CD4-positive, alpha-beta T cell treated with Interleukin-15 for 1 hour (primary cell): ENCODE data around the gene LAMB3.

Source experiments
- DNase-seq: peaks from one replicate; pipeline ENCODE4 v3.0.0-alpha.2; 2020

The LAMB3 gene

DNA sequence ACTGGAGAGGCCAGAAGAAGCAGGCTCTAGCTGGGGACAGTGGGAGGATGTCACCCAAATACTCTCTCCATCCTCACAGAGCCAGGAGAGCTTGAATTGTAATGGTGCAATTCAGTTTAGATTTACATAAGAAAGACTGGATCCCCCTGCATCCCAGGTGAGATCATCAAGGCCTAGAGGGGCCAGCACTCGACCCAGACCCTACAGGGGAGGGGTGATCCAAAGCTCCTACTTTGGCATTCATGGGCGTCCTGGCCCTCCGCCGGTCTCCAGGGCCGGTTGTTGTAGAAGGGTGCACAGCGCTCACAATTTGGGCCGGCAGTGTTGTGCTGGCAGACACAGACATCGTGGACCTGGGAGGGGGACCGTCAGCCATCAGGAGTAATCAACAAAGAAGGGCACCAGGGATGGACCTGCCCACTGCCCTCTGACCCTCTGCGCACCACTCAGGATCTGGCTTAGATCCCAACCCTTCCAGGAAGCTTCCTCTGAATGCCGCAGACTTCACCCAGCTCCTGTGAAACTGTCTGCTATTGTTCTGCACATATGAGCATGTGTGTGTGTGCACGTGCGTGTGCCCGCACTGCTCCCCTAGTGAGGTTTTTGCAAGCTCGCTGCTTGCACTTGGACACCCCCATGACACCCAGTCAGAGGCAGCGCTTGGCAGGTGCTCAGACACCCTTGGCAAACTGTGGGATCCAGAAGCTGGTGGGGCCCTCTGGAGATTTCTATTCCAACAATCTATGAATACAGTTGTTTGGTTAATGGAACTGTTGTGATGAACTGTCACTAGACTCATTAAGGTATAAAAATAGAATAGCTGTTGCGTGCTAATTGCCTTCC, 21.6 kb downstream of the LAMB3 start:
- DNase-seq, result no peak

GRCh38 chr1:209629621-209630382, 22.4 kb downstream of the LAMB3 start:
- DNase-seq, result no peak

GRCh38 chr1:209628618-209629299, 23.5 kb downstream of the LAMB3 start:
- DNase-seq, result no peak

DNA sequence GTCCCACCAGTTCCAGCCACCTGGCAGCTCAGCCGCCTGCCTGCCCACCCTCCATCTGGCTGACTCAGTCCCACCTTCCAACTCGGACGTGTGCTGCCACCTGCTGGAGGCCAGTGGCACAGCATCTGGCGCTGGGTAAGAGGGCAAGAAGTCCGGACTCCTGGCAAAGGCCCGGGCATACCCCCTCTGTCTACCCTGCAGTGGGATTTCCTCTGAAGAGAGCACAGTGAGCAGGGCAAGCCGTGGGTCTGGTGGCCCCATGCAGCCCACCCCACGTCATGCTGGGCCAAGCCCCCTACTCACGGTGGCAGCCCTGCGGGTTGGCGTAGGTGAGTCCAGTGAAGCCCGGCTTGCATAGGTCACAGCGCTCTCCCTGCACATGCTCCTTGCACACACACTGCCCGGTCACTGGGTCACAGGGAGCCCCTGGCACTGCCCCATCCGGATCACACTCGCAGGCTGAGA, 24.5 kb downstream of the LAMB3 start:
- peak; percentile 63 for DNase-seq

DNA sequence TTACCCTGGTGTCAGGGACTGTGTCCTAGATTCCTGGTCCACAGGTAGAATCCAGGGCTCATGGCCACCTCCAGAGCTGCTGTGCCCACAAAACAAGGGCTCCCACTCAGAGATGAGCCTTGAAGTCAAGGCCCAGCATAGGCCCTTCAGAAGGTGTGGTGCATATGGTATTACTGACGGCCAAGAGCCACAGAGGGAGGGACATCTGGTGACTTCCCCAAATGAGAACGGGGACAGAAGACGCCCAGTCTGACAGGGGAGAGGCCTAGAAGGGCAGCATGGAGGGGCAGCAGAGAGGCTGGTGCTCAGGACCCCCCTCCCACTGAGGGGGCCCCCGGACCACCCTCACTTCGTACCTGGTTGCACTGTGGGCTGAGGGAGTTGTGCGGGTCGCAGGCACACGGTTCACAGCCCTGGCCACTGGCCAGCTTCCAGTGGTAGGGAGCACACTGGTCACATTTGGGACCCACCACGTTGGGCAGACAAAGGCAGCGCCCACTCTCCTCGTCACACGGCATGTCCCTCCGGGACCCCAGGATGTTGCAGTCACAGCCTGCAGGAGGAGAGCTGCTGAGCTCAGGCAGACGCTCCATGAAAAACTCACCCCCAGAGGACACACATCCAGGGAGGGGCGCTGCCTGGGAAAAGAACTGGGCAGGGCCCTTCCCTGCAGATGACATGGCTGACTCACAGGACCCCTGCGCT, 25.0 kb downstream of the LAMB3 start:
- DNase-seq, result peak; percentile 47

GRCh38 chr1:209626346-209627026, 25.7 kb downstream of the LAMB3 start:
- no peak for DNase-seq

DNA sequence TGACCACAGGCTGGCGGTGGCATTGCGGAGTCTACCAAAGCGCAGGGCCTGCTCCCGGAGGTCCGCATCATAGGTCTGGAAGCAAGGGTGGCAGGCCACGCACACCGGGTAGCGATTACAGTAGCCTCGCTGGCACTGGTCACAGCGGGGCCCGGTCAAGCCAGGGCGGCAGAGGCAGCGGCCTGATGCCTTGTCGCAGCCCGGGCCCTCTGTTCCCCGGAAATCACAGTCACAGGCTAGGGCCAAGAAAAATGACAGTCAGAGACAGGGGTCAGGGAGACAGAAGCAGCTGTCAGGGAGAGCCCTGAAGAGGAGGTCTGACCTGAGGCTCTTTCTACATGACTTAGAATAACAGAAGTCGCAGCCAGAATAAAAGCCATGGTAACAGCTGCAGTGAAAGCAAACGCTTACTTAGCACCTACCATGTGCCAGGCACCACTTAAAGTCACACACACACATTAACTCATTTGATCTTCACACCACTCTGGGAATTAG, 26.4 kb downstream of the LAMB3 start:
- no peak for DNase-seq

DNA sequence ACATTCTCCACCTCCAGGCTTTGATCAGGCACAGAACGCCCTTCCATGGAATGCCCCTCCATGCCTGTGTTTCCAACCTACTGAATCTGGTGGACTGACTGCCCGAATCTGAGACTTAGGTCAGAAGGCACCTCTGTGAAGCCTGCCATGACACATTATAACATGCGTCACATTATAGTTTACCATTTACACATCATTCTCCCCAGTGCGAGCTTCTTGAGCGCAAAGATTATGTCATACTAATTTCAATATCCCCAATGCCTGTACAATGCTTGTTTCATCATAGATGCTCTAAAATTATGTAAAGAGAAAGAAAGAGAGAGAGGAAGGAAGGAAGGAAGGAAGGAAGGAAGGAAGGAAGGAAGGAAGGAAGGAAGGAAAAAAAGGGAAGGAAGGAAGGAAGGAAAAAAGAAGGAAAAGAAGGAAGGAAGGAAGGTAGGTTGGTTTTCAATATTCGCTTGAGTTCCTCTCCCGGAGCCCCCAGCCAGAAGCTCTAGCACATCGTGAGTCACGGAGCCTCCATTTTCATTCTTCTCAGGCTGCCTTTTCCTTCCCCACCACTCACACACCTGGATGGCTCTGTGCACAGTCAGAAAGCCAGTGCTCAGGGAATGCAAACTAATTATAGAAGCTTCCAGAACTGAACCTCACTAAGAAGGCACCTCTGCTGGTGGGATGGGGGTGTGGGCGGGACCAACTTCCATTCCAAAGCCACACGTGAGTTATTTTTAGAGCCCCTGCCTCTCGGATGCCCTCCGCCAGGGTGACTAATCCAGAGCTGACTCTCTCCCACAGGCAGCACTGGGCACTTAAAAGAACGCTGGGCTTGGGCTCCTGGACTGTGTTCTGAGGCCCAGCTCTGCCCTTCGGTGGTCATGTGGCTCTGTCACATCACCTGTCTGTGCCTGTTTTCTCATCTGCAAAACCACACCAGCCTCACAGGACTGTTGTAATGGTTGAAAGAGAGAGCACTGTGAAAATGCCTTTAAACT, 27.4 kb downstream of the LAMB3 start:
- no peak for DNase-seq

GRCh38 chr1:209622841-209623829, 29.1 kb downstream of the LAMB3 start:
- no peak for DNase-seq

- DNase-seq, result no peak
These were observed 30.2 kb downstream of the LAMB3 start for GRCh38 chr1:209621741-209622655.

- DNase-seq, result no peak
These were observed 30.9 kb downstream of the LAMB3 start for GRCh38 chr1:209621286-209621685.

- DNase-seq, result no peak
These were observed 31.7 kb downstream of the LAMB3 start for GRCh38 chr1:209620487-209620884.

DNA sequence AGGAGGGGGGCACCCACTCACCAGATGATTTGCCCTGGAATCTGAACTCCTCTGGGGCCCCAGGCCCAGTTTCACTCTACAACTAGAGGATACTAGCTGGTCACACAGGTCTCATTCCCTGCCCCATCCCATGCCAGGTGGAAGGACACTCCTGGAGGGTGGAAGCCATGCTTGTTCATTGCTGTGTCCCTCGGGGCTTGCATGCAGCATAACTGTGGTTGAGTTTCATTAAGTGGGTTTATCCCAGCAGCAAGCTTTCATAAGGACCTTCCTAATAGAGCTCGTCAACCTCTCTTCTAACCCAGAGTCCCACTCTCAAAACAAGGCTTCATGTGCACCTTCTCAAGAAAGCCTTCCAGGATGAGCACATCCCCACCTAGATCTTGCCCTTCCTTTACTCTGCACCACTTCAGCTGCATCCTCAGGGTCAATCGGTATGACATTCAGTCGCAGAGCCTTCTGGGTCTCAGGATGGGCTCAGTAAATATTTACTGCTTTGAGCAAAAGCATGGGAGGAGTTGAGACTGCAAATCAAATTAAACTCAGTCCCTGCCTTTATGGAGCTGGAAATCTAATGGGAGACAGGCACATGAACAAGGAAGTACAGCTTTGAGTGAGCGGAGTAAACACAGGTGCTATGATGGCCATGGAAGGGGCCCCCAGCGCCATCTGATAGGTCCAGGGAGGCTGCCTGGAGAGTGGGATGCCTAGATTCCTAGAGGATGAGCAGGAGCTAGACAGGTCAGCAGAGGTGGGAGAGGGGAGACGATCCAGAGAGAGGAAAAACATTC, 32.3 kb downstream of the LAMB3 start:
- no peak for DNase-seq

DNA sequence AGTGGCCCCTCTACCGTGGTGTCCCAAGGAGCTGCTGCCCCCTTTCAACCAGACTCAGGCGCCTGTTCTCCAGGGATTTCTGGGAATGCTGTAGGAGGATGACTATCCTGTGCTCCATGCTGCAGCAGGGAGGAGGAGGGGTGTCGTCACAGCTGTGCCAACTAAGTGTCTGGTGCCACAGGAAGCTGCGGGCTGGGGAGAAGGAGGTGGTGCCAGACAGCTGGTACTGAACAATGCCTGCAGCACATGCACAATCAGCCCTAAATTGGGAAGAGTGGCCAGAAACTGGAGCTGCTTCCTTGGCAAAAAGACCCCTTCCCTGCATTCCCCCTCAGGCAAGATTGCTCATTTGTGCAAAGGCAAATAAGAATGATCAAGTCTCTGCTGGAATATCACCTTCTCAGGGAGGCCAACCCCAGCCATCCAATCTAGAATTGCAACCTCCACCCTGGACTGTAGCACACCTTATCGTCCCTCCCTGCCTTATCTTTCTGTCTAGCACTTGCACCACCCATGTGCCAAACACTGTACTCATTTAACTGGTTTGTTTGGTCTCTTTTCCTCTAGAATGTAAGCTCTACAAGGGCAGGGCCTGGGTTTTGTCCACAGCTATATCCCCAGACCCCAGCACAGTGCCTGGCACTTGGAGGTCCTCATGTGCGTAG, 33.3 kb downstream of the LAMB3 start:
- DNase-seq, result no peak

- no peak for DNase-seq
These were observed 33.9 kb downstream of the LAMB3 start for GRCh38 chr1:209618291-209618690.

- DNase-seq, result no peak
These were observed 34.5 kb downstream of the LAMB3 start for GRCh38 chr1:209617755-209618154.
